Measurements from ENCODE around the gene KCNC4.

Gene KCNC4

DNA sequence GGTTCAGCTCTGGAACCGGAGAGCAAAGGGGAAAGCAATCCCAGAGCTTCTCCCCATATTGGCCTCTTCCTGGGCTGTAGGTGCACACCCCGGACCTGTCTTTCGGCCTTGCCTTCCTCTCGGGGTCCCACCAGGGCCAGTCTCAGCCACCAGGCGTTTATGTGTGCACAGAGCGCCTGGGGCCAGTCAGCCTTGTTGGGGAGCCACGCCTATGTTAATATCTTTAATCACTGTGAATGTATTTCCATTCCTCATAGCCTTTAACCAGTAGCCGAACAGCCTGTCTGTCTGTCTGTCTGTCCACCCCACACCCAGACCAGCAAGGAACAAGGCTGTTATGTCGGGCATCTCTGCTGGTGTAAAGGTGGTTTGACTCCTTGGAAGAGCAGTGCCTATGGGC lies 18.8 kb downstream of the KCNC4 start:
- TF ChIP-seq, protein P1, sequence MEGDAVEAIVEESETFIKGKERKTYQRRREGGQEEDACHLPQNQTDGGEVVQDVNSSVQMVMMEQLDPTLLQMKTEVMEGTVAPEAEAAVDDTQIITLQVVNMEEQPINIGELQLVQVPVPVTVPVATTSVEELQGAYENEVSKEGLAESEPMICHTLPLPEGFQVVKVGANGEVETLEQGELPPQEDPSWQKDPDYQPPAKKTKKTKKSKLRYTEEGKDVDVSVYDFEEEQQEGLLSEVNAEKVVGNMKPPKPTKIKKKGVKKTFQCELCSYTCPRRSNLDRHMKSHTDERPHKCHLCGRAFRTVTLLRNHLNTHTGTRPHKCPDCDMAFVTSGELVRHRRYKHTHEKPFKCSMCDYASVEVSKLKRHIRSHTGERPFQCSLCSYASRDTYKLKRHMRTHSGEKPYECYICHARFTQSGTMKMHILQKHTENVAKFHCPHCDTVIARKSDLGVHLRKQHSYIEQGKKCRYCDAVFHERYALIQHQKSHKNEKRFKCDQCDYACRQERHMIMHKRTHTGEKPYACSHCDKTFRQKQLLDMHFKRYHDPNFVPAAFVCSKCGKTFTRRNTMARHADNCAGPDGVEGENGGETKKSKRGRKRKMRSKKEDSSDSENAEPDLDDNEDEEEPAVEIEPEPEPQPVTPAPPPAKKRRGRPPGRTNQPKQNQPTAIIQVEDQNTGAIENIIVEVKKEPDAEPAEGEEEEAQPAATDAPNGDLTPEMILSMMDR (IDR thresholded peaks at IDR 0.05): no peak
- no peaks in the 10 kb centered on the region for H3K27me3 ChIP-seq
- intact Hi-C loops (cut with DNase I; ENCODE audit: low total_unique reads): no loop called here
- H3K27ac ChIP-seq: no peak overlapping the region
- H3K4me1 ChIP-seq: peaks cover 0 to 17% (median 0%) of the 10 kb centered on the region in 4 donors
- peaks cover 40 to 94% (median 85%) of the 10 kb centered on the region in 3 donors for H3K36me3 ChIP-seq
- H3K4me3 ChIP-seq: no peak overlapping the region
- DNase-seq: no peak
- peaks cover 0 to 8% (median 0%) of the 10 kb centered on the region in 3 donors for H3K9me3 ChIP-seq

DNA sequence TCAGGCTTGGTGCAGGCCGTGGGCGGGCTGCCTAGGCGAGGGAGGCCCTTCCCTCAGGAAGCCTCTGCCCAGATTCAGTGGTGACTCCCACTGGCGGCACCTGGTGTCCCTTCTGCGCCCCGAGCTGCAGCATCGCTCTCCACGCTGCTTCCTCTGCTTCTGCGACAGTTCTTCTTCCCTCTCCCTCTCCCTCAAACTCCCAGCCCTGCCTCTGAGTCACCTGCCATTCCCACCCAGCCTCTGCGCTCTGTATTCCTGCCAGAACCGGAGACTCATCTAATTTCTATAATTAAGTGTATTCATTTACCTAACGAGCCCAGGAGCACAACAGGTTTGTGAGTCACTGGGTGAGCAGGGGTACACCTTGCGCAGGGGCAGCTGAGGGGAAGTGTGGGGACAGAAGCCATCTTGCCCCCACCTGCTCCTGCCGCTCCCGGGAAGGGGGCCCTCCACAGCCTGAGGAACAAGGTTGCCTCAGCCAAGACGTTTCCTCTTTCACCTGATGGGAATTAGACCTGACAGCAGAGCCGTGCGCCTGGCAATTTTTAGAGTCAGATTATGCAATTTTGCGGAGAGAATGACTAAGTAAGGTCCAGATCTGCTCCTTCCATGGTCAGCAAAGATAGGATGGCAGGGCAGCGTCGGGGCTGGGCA lies 19.4 kb downstream of the KCNC4 start:
- Histone ChIP-seq H3K9me3 (peaks cover 0 to 8% (median 0%) of the 10 kb centered on the region in 3 donors), H3K36me3 (peaks cover 40 to 94% (median 85%) of the 10 kb centered on the region in 3 donors), H3K27ac (no peak overlapping the region), H3K27me3 (no peaks in the 10 kb centered on the region), H3K4me1 (peaks cover 0 to 17% (median 0%) of the 10 kb centered on the region in 4 donors), H3K4me3 (no peak overlapping the region)
- TF ChIP-seq, protein P1 (IDR thresholded peaks at IDR 0.05): no peak
- DNase-seq: no peak
- intact Hi-C loops (cut with DNase I; ENCODE audit: low total_unique reads): no loop called here

DNA sequence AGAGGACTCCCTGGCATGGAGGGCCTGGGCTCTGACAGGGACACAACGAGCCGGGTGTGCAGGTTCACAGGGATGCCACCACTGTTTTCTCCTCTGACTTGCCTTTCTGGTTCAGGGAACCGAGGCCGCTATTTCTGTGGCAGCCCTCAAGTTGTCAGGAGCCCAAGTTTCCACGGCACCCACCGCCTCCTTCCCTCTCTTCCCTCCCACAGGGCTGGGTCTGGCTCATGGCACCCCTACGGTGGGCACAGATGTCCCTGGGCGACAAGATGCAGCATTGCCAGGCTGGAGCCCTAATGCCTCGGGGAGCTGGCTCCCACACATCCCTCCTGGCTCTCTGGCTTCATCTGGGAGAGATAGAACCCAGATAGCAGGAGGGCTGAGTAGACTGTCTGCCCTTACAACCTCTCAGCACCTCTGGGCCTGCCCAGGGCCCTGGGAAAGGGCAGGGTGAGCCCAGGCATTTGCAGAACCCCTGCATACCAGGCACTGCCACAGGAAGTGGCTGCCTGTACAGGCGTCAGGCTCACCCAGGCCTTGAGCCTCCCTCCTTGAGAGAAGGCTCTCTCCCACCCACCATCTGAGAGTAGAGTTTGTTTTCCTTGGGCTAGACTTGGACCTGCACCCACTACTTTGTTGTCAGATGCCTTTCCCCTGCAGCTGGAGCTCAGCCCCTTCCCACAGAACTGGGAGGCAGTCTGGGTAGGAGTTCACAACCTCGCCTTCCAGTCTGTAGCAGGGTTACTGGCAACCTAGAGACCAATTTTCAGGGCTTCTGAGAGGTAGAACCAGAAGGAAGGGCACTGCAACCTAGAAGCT lies 20.5 kb downstream of the KCNC4 start:
- DNase-seq: no peak
- no peak overlapping the region for H3K27ac ChIP-seq
- H3K36me3 ChIP-seq: peaks cover 40 to 93% (median 84%) of the 10 kb centered on the region in 3 donors
- H3K9me3 ChIP-seq: peaks cover 0 to 8% (median 0%) of the 10 kb centered on the region in 3 donors
- peaks cover 0 to 19% (median 0%) of the 10 kb centered on the region in 4 donors for H3K4me1 ChIP-seq
- H3K4me3 ChIP-seq: no peak overlapping the region
- TF ChIP-seq, protein P1 (IDR thresholded peaks at IDR 0.05): no peak
- H3K27me3 ChIP-seq: no peaks in the 10 kb centered on the region
- intact Hi-C loops (cut with DNase I; ENCODE audit: low total_unique reads): no loop called here

DNA sequence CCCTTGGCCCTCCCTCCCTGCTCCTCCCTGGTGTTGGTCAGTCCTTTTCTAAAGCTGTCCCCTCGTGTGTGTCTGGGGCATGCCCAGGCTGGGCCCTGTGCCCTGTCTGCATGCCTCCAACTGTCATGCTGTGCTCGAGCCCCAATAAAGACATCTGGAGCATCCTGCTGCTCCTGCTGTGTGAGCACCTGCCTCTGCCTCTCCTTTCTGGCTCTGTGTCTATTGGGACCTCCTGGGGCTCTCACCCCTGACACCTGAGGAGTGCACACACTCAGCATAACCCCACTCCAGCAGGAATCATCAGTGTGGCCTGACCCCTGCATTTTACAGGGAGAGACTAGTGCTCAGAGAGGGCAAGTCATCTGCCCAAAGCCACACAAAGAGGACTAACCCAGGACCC lies 23.7 kb downstream of the KCNC4 start:
- TF ChIP-seq, protein P1 (IDR thresholded peaks at IDR 0.05): no peak
- H3K4me3 ChIP-seq: no peak overlapping the region
- H3K27me3 ChIP-seq: no peaks in the 10 kb centered on the region
- no peak overlapping the region for H3K27ac ChIP-seq
- H3K9me3 ChIP-seq: peaks cover 0 to 8% (median 0%) of the 10 kb centered on the region in 3 donors
- intact Hi-C loops (cut with DNase I; ENCODE audit: low total_unique reads): no loop called here
- H3K4me1 ChIP-seq: peaks cover 0 to 12% (median 0%) of the 10 kb centered on the region in 4 donors
- peaks cover 29 to 65% (median 53%) of the 10 kb centered on the region in 3 donors for H3K36me3 ChIP-seq
- DNase-seq: no peak

DNA sequence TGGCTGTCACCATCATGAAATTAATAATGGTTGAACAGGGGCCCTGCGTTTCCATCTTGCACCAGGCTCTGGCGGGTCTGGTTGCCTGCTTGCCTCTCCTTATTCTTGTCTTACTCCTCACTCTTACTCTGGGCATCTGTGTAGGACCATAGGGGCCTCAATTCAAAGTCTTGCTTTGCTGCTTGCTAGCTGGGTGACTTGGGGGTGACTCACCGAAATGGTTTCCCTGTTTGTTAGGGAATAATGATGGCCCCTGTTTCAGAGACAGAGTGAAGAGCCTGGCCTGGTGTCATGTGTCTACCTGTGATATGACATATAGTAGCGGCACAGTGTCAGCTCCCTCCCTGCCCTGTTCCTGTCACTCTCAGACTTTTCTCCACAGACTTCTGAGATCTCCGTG lies 24.6 kb downstream of the KCNC4 start:
- Histone ChIP-seq H3K27me3 (no peaks in the 10 kb centered on the region), H3K27ac (no peak overlapping the region)

More for the DNA sequence above, 24.6 kb downstream of the KCNC4 start:
- peaks cover 0 to 12% (median 0%) of the 10 kb centered on the region in 4 donors for H3K4me1 ChIP-seq
- intact Hi-C loops (cut with DNase I; ENCODE audit: low total_unique reads): no loop called here
- DNase-seq: no peak
- TF ChIP-seq, protein P1 (IDR thresholded peaks at IDR 0.05): no peak
- no peak overlapping the region for H3K4me3 ChIP-seq
- H3K9me3 ChIP-seq: peaks cover 0 to 8% (median 0%) of the 10 kb centered on the region in 3 donors
- peaks cover 21 to 57% (median 45%) of the 10 kb centered on the region in 3 donors for H3K36me3 ChIP-seq
